Panc1 (cell line): ENCODE data around the gene NCBP2. TPM values are rescaled to one million over a fixed set of nuclear protein-coding genes. Genes with fewer than 3 reads are reported as not detected.

Experiments
- ATAC-seq: fragments of 200-7000 bp; cut with Tn5 transposase; 2 replicates; pipeline ENCODE4 v1.9.1; 2020; ENCODE audit warnings: mild to moderate bottlenecking, moderate library complexity
- BruUV-seq: library from RNA; stranded (reverse); fragments of 400-500 nt; replicated peaks from 2 replicates; lab custom pipeline; 2021; lab: Mats Ljungman, UMichigan
- CTCF ChIA-PET: fragments of 300-600 bp; sonication (Branson Sonifier 250); formaldehyde crosslinking; loops from one replicate; lab custom pipeline; 2022; ENCODE audit warnings: antibody characterized with exemption; lab: Charles Lee
- POLR2A ChIA-PET: fragments of 300-600 bp; sonication (Branson Sonifier 250); formaldehyde crosslinking; loops from one replicate; lab custom pipeline; 2022; ENCODE audit warnings: antibody characterized with exemption; lab: Charles Lee
- DNase-seq: peaks from one replicate; pipeline ENCODE4 v3.0.0-alpha.2; 2010; ENCODE audit warnings: low read depth, low spot score
- H3K27ac ChIP-seq: 2 replicates; pipeline ENCODE4 v1.5.1; 2011; ENCODE audit warnings: mild to moderate bottlenecking, low read length, inconsistent platforms
- H3K27me3 ChIP-seq: fragments of 200-500 bp; sonication (Bioruptor generic); 2 replicates; pipeline ENCODE4 v1.6.0; 2014; ENCODE audit warnings: low read length, inconsistent platforms; ENCODE audit not compliant: control insufficient read depth, insufficient read depth
- H3K36me3 ChIP-seq: fragments of 200-500 bp; sonication (Bioruptor generic); 2 replicates; pipeline ENCODE4 v1.5.1; 2014; ENCODE audit warnings: inconsistent platforms, mild to moderate bottlenecking, low read length, moderate library complexity; ENCODE audit not compliant: control insufficient read depth, insufficient read depth
- H3K4me1 ChIP-seq: 2 replicates; pipeline ENCODE4 v1.5.1; 2011; ENCODE audit warnings: inconsistent platforms, mild to moderate bottlenecking, low read length, moderate library complexity; ENCODE audit not compliant: control insufficient read depth, insufficient read depth
- H3K4me3 ChIP-seq, 2 experiments: 2 replicates each; pipeline ENCODE4 v1.5.1; 2011 to 2012; ENCODE audit warnings: low read depth in 2 of 2, low read length in 2 of 2, mild to moderate bottlenecking in 2 of 2, inconsistent platforms in 1 of 2, moderate library complexity in 1 of 2
- H3K9me3 ChIP-seq: fragments of 200-500 bp; sonication (Bioruptor generic); 2 replicates; pipeline ENCODE4 v1.5.1; 2014; ENCODE audit warnings: low read depth, mild to moderate bottlenecking, inconsistent platforms, low read length, moderate library complexity; ENCODE audit not compliant: control insufficient read depth, insufficient read depth
- POLR2AphosphoS5 ChIP-seq: IDR thresholded peaks from 2 replicates; pipeline ENCODE4 v1.6.1; 2012; ENCODE audit warnings: mild to moderate bottlenecking, low read depth, low read length, moderate library complexity
- SIN3A ChIP-seq: IDR thresholded peaks from 2 replicates; pipeline ENCODE4 v1.6.1; 2012; ENCODE audit warnings: low read depth, mild to moderate bottlenecking, low read length, moderate library complexity, borderline replicate concordance; ENCODE audit not compliant: insufficient read depth
- TCF7L2 ChIP-seq: IDR thresholded peaks from 2 replicates; pipeline ENCODE4 v1.6.1; 2011; ENCODE audit warnings: mild to moderate bottlenecking, low read depth, low read length, inconsistent platforms
- in situ Hi-C: cut with HindIII; loops from 2 replicates; pipeline ENCODE4 v1.10.0; 2016; ENCODE audit warnings: low sequenced_read_pairs, low pct_unique_long_range_greater_than_20kb
- intact Hi-C: fragments of 100-400 bp; cut with micrococcal nuclease; formaldehyde crosslinking; loops from one replicate; pipeline ENCODE4 v1.10.0; 2022; ENCODE audit not compliant: unreplicated experiment
- total RNA-seq: library from RNA; stranded (reverse); gene quantifications from one replicate; pipeline ENCODE4 v1.2.1, GENCODE V29; 2021; ENCODE audit not compliant: unreplicated experiment
- TF ChIP-seq, protein P1 (sequence below): fragments of 450-650 bp; IDR thresholded peaks from 2 replicates; pipeline ENCODE4 v1.5.1; 2017; ENCODE audit warnings: mild to moderate bottlenecking
- TF ChIP-seq, protein P2 (sequence below), 2 experiments: IDR thresholded peaks; 2 replicates each; pipeline ENCODE4 v1.6.1; 2011 to 2012; ENCODE audit warnings: low read depth in 2 of 2, control low read depth in 1 of 2, low read length in 1 of 2, mild to moderate bottlenecking in 1 of 2, moderate library complexity in 1 of 2; ENCODE audit not compliant: insufficient read depth in 1 of 2

The NCBP2 gene
- total RNA-seq, 1 experiment from 2014 or later = 122 TPM

- ChIA-PET POLR2A (interaction anchor here (0.7 kb wide), 1 partner anchor 11 kb away, joined by 3 read pairs; no protein-coding TSS in a partner anchor), CTCF (interaction anchor here (0.6 kb wide), 1 partner anchor 358 kb away, joined by 3 read pairs; no protein-coding TSS in a partner anchor)
- Histone ChIP-seq H3K27ac (peak within 1 kb of the TSS; percentile 73), H3K9me3 (no peaks in the 10 kb centered on the region), H3K27me3 (no peaks in the 10 kb centered on the region), H3K36me3 (no peaks in the 10 kb centered on the region), H3K4me1 (peaks cover 12% of the 10 kb centered on the region), H3K4me3 (peak within 1 kb of the TSS; percentile 63 to 72)
- no TSS peak for BruUV-seq
- in situ Hi-C loops = no loop called here
- DNase-seq (no peak), ATAC-seq (peak; percentile 90)
- intact Hi-C loops = no loop called here
- TF ChIP-seq POLR2AphosphoS5 (no peak), SIN3A (peak; percentile 84; the same call in 1 of the 2 replicates), TCF7L2 (no peak)
- TF ChIP-seq, protein P1, sequence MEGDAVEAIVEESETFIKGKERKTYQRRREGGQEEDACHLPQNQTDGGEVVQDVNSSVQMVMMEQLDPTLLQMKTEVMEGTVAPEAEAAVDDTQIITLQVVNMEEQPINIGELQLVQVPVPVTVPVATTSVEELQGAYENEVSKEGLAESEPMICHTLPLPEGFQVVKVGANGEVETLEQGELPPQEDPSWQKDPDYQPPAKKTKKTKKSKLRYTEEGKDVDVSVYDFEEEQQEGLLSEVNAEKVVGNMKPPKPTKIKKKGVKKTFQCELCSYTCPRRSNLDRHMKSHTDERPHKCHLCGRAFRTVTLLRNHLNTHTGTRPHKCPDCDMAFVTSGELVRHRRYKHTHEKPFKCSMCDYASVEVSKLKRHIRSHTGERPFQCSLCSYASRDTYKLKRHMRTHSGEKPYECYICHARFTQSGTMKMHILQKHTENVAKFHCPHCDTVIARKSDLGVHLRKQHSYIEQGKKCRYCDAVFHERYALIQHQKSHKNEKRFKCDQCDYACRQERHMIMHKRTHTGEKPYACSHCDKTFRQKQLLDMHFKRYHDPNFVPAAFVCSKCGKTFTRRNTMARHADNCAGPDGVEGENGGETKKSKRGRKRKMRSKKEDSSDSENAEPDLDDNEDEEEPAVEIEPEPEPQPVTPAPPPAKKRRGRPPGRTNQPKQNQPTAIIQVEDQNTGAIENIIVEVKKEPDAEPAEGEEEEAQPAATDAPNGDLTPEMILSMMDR = no peak
- TF ChIP-seq, protein P2, sequence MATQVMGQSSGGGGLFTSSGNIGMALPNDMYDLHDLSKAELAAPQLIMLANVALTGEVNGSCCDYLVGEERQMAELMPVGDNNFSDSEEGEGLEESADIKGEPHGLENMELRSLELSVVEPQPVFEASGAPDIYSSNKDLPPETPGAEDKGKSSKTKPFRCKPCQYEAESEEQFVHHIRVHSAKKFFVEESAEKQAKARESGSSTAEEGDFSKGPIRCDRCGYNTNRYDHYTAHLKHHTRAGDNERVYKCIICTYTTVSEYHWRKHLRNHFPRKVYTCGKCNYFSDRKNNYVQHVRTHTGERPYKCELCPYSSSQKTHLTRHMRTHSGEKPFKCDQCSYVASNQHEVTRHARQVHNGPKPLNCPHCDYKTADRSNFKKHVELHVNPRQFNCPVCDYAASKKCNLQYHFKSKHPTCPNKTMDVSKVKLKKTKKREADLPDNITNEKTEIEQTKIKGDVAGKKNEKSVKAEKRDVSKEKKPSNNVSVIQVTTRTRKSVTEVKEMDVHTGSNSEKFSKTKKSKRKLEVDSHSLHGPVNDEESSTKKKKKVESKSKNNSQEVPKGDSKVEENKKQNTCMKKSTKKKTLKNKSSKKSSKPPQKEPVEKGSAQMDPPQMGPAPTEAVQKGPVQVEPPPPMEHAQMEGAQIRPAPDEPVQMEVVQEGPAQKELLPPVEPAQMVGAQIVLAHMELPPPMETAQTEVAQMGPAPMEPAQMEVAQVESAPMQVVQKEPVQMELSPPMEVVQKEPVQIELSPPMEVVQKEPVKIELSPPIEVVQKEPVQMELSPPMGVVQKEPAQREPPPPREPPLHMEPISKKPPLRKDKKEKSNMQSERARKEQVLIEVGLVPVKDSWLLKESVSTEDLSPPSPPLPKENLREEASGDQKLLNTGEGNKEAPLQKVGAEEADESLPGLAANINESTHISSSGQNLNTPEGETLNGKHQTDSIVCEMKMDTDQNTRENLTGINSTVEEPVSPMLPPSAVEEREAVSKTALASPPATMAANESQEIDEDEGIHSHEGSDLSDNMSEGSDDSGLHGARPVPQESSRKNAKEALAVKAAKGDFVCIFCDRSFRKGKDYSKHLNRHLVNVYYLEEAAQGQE (IDR thresholded peaks at IDR 0.05; ENCODE audit: insufficient read depth in 1 of 2, low read depth in 2 of 2, low read length in 1 of 2) = no peak
Measured at GRCh38 chr3:196968233-196969133, 26.2 kb upstream of the NCBP2 start, which contains the start of gene PIGZ. Gene PIGZ (minus strand): TSS chr3:196968833. CDS start chr3:196952031, 16,802 bp downstream.

- TF ChIP-seq, protein P1 = no peak
- no peak for TF ChIP-seq SIN3A
- TF ChIP-seq TCF7L2 = no peak
- TF ChIP-seq POLR2AphosphoS5 = no peak
- no peak for DNase-seq
- CTCF ChIA-PET = no interaction called here
- in situ Hi-C loops (no loop called here), intact Hi-C loops (no loop called here)
- H3K4me3 ChIP-seq = peak overlapping the region; percentile 63 to 72
- peaks cover 12% of the 10 kb centered on the region for H3K4me1 ChIP-seq
- ATAC-seq = no peak
- no TSS peak for BruUV-seq
- POLR2A ChIA-PET = no interaction called here
- H3K27me3 ChIP-seq = no peaks in the 10 kb centered on the region
- no peak overlapping the region for H3K27ac ChIP-seq
- no peaks in the 10 kb centered on the region for H3K9me3 ChIP-seq
- H3K36me3 ChIP-seq = no peaks in the 10 kb centered on the region
Measured at GRCh38 chr3:196967412-196968232, 25.3 kb upstream of the NCBP2 start.
